ENCODE measurements around the gene MRNIP. TPM values are rescaled to one million over a fixed set of nuclear protein-coding genes. Genes with fewer than 3 reads are reported as not detected.

Gene MRNIP
- total RNA-seq, 1 donor from 2014 or later = 11.8 TPM

GRCh38 chr5:179801304-179802206 lies 57.1 kb downstream of the MRNIP start:
- TF ChIP-seq, protein P1, sequence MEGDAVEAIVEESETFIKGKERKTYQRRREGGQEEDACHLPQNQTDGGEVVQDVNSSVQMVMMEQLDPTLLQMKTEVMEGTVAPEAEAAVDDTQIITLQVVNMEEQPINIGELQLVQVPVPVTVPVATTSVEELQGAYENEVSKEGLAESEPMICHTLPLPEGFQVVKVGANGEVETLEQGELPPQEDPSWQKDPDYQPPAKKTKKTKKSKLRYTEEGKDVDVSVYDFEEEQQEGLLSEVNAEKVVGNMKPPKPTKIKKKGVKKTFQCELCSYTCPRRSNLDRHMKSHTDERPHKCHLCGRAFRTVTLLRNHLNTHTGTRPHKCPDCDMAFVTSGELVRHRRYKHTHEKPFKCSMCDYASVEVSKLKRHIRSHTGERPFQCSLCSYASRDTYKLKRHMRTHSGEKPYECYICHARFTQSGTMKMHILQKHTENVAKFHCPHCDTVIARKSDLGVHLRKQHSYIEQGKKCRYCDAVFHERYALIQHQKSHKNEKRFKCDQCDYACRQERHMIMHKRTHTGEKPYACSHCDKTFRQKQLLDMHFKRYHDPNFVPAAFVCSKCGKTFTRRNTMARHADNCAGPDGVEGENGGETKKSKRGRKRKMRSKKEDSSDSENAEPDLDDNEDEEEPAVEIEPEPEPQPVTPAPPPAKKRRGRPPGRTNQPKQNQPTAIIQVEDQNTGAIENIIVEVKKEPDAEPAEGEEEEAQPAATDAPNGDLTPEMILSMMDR (IDR thresholded peaks at IDR 0.05; ENCODE audit: insufficient read depth, low read length, severe bottlenecking) = peak; percentile 87
- no peaks in the 10 kb centered on the region for H3K27me3 ChIP-seq (ENCODE audit: control insufficient read depth, insufficient read depth, low read length)
- no peak overlapping the region for H3K4me3 ChIP-seq (ENCODE audit: low read depth, low read length)
- DNase-seq (ENCODE audit: low read depth) = peak; percentile 33
- H3K36me3 ChIP-seq (ENCODE audit: control insufficient read depth, insufficient read depth, low read length) = peaks cover 40% of the 10 kb centered on the region
- no peak for FAIRE-seq

DNA sequence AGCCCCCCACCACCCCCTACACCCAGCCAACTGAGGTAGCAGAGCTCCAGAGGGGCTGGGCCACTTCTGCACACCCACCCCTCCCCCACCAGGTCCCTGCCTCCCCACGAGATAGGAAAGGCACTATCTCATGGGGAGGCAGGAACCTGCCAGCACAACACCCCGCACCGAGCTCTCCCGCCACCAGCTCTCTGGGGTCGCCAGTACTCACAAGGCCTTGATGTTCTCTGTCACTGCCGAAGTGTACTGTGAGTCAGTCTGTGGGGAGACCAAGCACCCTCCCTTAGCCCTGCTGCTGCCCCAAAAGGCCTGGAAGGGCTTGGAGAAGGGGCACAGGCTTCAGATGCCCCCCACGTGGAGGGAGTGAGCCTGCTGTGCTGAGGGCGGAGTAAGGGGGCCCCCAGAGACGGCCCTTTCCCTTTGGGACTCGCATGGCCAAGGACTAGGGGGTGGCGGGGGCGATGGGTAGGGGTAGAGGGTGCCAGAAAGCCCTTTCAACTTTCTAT lies 57.9 kb downstream of the MRNIP start:
- no peaks in the 10 kb centered on the region for H3K27me3 ChIP-seq (ENCODE audit: control insufficient read depth, insufficient read depth, low read length)
- H3K36me3 ChIP-seq (ENCODE audit: control insufficient read depth, insufficient read depth, low read length) = peaks cover 40% of the 10 kb centered on the region
- DNase-seq (ENCODE audit: low read depth) = no peak
- TF ChIP-seq, protein P1 (IDR thresholded peaks at IDR 0.05; ENCODE audit: insufficient read depth, low read length, severe bottlenecking) = no peak
- no peak overlapping the region for H3K4me3 ChIP-seq (ENCODE audit: low read depth, low read length)
- no peak for FAIRE-seq

GRCh38 chr5:179800071-179800695 lies 58.4 kb downstream of the MRNIP start:
- Histone ChIP-seq H3K27me3 (ENCODE audit: control insufficient read depth, insufficient read depth, low read length) (no peaks in the 10 kb centered on the region), H3K36me3 (ENCODE audit: control insufficient read depth, insufficient read depth, low read length) (peaks cover 40% of the 10 kb centered on the region), H3K4me3 (ENCODE audit: low read depth, low read length) (no peak overlapping the region)
- TF ChIP-seq, protein P1 (IDR thresholded peaks at IDR 0.05; ENCODE audit: insufficient read depth, low read length, severe bottlenecking) = no peak
- FAIRE-seq = no peak
- DNase-seq (ENCODE audit: low read depth) = no peak

DNA sequence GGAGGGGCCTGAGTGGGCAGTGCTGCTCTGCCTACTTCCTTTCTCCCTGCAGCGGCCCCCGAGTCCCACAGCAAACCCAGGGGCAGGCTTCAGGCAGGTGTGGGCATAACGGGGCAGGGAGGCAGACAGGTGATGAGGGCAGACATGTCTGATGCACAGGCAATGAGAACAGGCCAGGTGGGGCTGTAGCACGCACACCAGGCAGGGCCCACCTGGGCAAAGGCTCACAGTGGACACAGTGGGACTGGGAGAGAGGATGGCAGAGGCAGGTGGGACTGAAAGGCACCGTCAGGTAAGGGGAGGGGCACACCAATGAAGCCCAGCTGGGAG lies 59.0 kb downstream of the MRNIP start:
- no peaks in the 10 kb centered on the region for H3K27me3 ChIP-seq (ENCODE audit: control insufficient read depth, insufficient read depth, low read length)
- FAIRE-seq (no peak), DNase-seq (ENCODE audit: low read depth) (no peak)
- H3K36me3 ChIP-seq (ENCODE audit: control insufficient read depth, insufficient read depth, low read length) = peaks cover 38% of the 10 kb centered on the region
- TF ChIP-seq, protein P1 (IDR thresholded peaks at IDR 0.05; ENCODE audit: insufficient read depth, low read length, severe bottlenecking) = no peak
- H3K4me3 ChIP-seq (ENCODE audit: low read depth, low read length) = no peak overlapping the region

GRCh38 chr5:179798771-179799643 lies 59.6 kb downstream of the MRNIP start:
- FAIRE-seq (no peak), DNase-seq (ENCODE audit: low read depth) (no peak)
- TF ChIP-seq, protein P1 (IDR thresholded peaks at IDR 0.05; ENCODE audit: insufficient read depth, low read length, severe bottlenecking) = no peak
- H3K27me3 ChIP-seq (ENCODE audit: control insufficient read depth, insufficient read depth, low read length) = no peaks in the 10 kb centered on the region
- peaks cover 37% of the 10 kb centered on the region for H3K36me3 ChIP-seq (ENCODE audit: control insufficient read depth, insufficient read depth, low read length)
- no peak overlapping the region for H3K4me3 ChIP-seq (ENCODE audit: low read depth, low read length)
